Right atrium auricular region (tissue), 2 donors: ENCODE results near the gene GPC3. TPM values are rescaled to one million over a fixed set of nuclear protein-coding genes. Genes with fewer than 3 reads are reported as not detected.
A peak's percentile ranks its signal among the peaks of the same experiment; 100 is the strongest.

Experiments
- DNase-seq: peaks from one replicate; pipeline ENCODE4 v3.0.0-alpha.2; 2019; ENCODE audit warnings: low spot score
- H3K27ac ChIP-seq, 2 donors: fragments of 200-600 bp; sonication (generic); 1 replicate in 1 of 2; 2 replicates in 1 of 2; pipeline ENCODE4 v1.5.1; 2016 to 2019
- H3K27me3 ChIP-seq, 2 donors: fragments of 200-600 bp; sonication (generic); one replicate each; pipeline versions ENCODE4 v1.5.1 to v1.6.0; 2017 to 2019
- H3K36me3 ChIP-seq: fragments of 200-600 bp; sonication (generic); one replicate; pipeline ENCODE4 v1.5.1; 2016
- H3K4me1 ChIP-seq, 2 donors: fragments of 200-600 bp; sonication (generic); one replicate each; pipeline versions ENCODE4 v1.5.1 to v1.6.0; 2017 to 2019
- H3K4me3 ChIP-seq, 2 donors: fragments of 200-600 bp; sonication (generic); 1 replicate in 1 of 2; 2 replicates in 1 of 2; pipeline ENCODE4 v1.5.1; 2017 to 2019; ENCODE audit warnings: mild to moderate bottlenecking in 1 of 2, moderate library complexity in 1 of 2
- H3K9me3 ChIP-seq, 2 donors: fragments of 200-600 bp; sonication (generic); one replicate each; pipeline ENCODE4 v1.5.1; 2019
- CTCF ChIP-seq, 2 donors: fragments of 200-600 bp; sonication (generic); IDR thresholded peaks; one replicate each; pipeline ENCODE4 v1.5.1; 2019; ENCODE audit warnings: antibody characterized with exemption in 2 of 2
- total RNA-seq, 2 donors: library from RNA; depleted of rRNA; stranded (reverse); fragments of >200 nt; gene quantifications; one replicate each; pipeline ENCODE4 v1.1.0, GENCODE V29; 2016

The GPC3 gene
- total RNA-seq, 2 donors from 2014 or later: 3.5 to 18.6 TPM

GRCh38 chrX:133923548-133923947, 61.8 kb downstream of the GPC3 start:
- Histone ChIP-seq H3K4me3 (no peak overlapping the region), H3K27ac (no peak overlapping the region), H3K9me3 (no peaks in the 10 kb centered on the region), H3K27me3 (no peaks in the 10 kb centered on the region), H3K4me1 (no peaks in the 10 kb centered on the region), H3K36me3 (no peaks in the 10 kb centered on the region)
- DNase-seq: no peak
- no peak for TF ChIP-seq CTCF (IDR thresholded peaks at IDR 0.05)

DNA sequence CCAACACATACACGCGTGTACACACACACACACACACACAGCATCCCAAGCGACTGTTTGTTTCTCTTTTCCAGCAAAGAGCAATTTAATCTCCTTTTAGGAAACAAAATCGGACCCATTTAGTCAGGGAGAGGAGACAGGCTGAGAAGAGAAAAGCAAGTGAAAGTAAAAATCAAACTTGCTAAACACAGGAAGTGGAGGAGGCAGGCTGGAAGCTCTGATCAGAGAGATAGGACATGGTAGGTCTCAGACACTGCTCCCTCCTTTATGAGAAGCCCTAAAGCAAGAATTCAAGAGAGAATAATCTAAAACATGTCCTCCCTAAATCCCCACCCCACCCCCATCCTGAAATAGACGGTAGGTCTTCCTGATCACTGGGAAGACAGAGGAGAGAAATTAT, 62.3 kb downstream of the GPC3 start:
- H3K4me3 ChIP-seq: no peak overlapping the region
- no peak overlapping the region for H3K27ac ChIP-seq
- no peak for DNase-seq
- H3K27me3 ChIP-seq: no peaks in the 10 kb centered on the region
- no peaks in the 10 kb centered on the region for H3K36me3 ChIP-seq
- H3K4me1 ChIP-seq: no peaks in the 10 kb centered on the region
- no peak for TF ChIP-seq CTCF (IDR thresholded peaks at IDR 0.05)
- H3K9me3 ChIP-seq: no peaks in the 10 kb centered on the region

GRCh38 chrX:133922390-133922771, 63.0 kb downstream of the GPC3 start:
- Histone ChIP-seq H3K4me1 (no peaks in the 10 kb centered on the region), H3K27me3 (no peaks in the 10 kb centered on the region), H3K27ac (no peak overlapping the region), H3K9me3 (peaks cover 0 to 2% of the 10 kb centered on the region in 2 donors), H3K4me3 (no peak overlapping the region), H3K36me3 (no peaks in the 10 kb centered on the region)
- no peak for DNase-seq
- TF ChIP-seq CTCF (IDR thresholded peaks at IDR 0.05): no peak

- Histone ChIP-seq H3K27me3 (no peaks in the 10 kb centered on the region), H3K4me3 (no peak overlapping the region), H3K27ac (no peak overlapping the region), H3K9me3 (peaks cover 0 to 7% of the 10 kb centered on the region in 2 donors), H3K36me3 (no peaks in the 10 kb centered on the region), H3K4me1 (no peaks in the 10 kb centered on the region)
- TF ChIP-seq CTCF (IDR thresholded peaks at IDR 0.05): peak in 1 of 2 donors; percentile 65
- no peak for DNase-seq
Observed at GRCh38 chrX:133921764-133922389, 63.5 kb downstream of the GPC3 start.

GRCh38 chrX:133921086-133921485, 64.3 kb downstream of the GPC3 start:
- Histone ChIP-seq H3K4me3 (no peak overlapping the region), H3K9me3 (peaks cover 0 to 8% of the 10 kb centered on the region in 2 donors), H3K4me1 (no peaks in the 10 kb centered on the region), H3K27ac (no peak overlapping the region), H3K27me3 (no peaks in the 10 kb centered on the region), H3K36me3 (no peaks in the 10 kb centered on the region)
- no peak for TF ChIP-seq CTCF (IDR thresholded peaks at IDR 0.05)
- DNase-seq: no peak

DNA sequence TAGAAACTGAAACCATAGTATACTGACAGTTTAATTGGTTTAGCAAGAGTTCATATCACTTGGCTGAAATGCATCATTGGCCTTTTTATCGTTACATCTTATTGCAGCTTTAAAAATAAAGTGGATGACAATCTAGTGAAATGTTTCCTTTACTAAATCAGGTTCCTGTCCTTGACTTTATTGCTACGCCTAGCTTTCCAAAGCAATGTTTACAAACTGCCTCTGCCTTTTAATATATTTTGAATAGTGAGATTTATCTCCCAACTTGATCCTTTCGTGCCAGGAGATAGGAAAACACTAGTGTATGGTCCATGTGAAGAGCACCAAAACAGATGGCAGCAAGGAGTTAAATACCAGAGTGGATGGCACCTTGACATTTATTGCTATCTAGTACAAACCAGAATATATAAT, 67.0 kb downstream of the GPC3 start:
- DNase-seq: no peak
- no peaks in the 10 kb centered on the region for H3K27me3 ChIP-seq
- no peak for TF ChIP-seq CTCF (IDR thresholded peaks at IDR 0.05)
- no peak overlapping the region for H3K4me3 ChIP-seq
- H3K9me3 ChIP-seq: peaks cover 0 to 8% of the 10 kb centered on the region in 2 donors
- H3K27ac ChIP-seq: no peak overlapping the region
- no peaks in the 10 kb centered on the region for H3K4me1 ChIP-seq
- no peaks in the 10 kb centered on the region for H3K36me3 ChIP-seq
